T-helper 9 cell (primary cell): ENCODE results near the gene PRR36.
"Not testable (repeated sequence)": the region's sequence is repeated elsewhere in the genome, so short reads cannot be mapped to it uniquely, and the experiment has no call there.

ENCODE experiments used
- DNase-seq: peaks from one replicate; pipeline ENCODE4 v3.0.0-alpha.2; 2020

The PRR36 gene

GRCh38 chr19:7870571-7871436 lies 3.4 kb downstream of the PRR36 start:
- peak; percentile 36 for DNase-seq

GRCh38 chr19:7869910-7870511 lies 4.2 kb downstream of the PRR36 start:
- peak; percentile 50 for DNase-seq

GRCh38 chr19:7869453-7869909 lies 4.7 kb downstream of the PRR36 start:
- peak; percentile 82 for DNase-seq

GRCh38 chr19:7868671-7869452 lies 5.3 kb downstream of the PRR36 start:
- DNase-seq = peak; percentile 79

- DNase-seq = no peak
Measured at GRCh38 chr19:7868326-7868670, 5.9 kb downstream of the PRR36 start.

GRCh38 chr19:7867092-7867844 lies 6.9 kb downstream of the PRR36 start:
- DNase-seq = no peak

- no peak for DNase-seq
Measured at GRCh38 chr19:7866399-7867091, 7.6 kb downstream of the PRR36 start.

- no peak for DNase-seq
Measured at GRCh38 chr19:7865262-7865911, 8.8 kb downstream of the PRR36 start.

- DNase-seq = no peak
Measured at GRCh38 chr19:7864690-7865074, 9.5 kb downstream of the PRR36 start.

GRCh38 chr19:7863971-7864689 lies 10.1 kb downstream of the PRR36 start:
- no peak for DNase-seq

GRCh38 chr19:7863157-7863970 lies 10.8 kb downstream of the PRR36 start:
- DNase-seq = no peak

GRCh38 chr19:7862413-7862951 lies 11.7 kb downstream of the PRR36 start:
- DNase-seq = peak; percentile 73

- no peak for DNase-seq
Measured at GRCh38 chr19:7861619-7862412, 12.4 kb downstream of the PRR36 start.

- no peak for DNase-seq
Measured at GRCh38 chr19:7860714-7861618, 13.2 kb downstream of the PRR36 start.

- DNase-seq = no peak
Measured at GRCh38 chr19:7859831-7860713, 14.1 kb downstream of the PRR36 start.

- DNase-seq = not testable (repeated sequence)
Measured at GRCh38 chr19:7859087-7859486, 15.1 kb downstream of the PRR36 start.
